Stomach (tissue), 9 donors: ENCODE data around the gene GRIA1. TPM values are rescaled to one million over a fixed set of nuclear protein-coding genes. Genes with fewer than 3 reads are reported as not detected.

ENCODE experiments used
- DNase-seq, 2 donors: peaks; one replicate each; pipeline versions ENCODE4 v3.0.0 to v3.0.0-alpha.2; 2013 to 2019
- H3K27ac ChIP-seq, 5 donors: fragments of 200-600 bp in 4 of 5; sonication (generic) in 4 of 5; one replicate each; pipeline ENCODE4 v1.5.1; 2013 to 2019; ENCODE audit warnings: mild to moderate bottlenecking in 1 of 5, moderate library complexity in 1 of 5
- H3K27me3 ChIP-seq, 3 donors: fragments of 200-600 bp; sonication (generic); one replicate each; pipeline ENCODE4 v1.5.1; 2017 to 2019; ENCODE audit warnings: mixed run types in 1 of 3
- H3K36me3 ChIP-seq, 4 donors: fragments of 200-600 bp; sonication (generic); 1 replicate in 3 of 4; 2 replicates in 1 of 4; pipeline ENCODE4 v1.5.1; 2016 to 2019
- H3K4me1 ChIP-seq, 4 donors: fragments of 200-600 bp; sonication (generic); one replicate each; pipeline ENCODE4 v1.5.1; 2016 to 2019
- H3K4me3 ChIP-seq, 4 donors: fragments of 200-600 bp; sonication (generic) in 3 of 4; one replicate each; pipeline ENCODE4 v1.5.1; 2016 to 2019; ENCODE audit warnings: mild to moderate bottlenecking in 1 of 4
- H3K9me3 ChIP-seq, 4 donors: fragments of 200-600 bp; sonication (generic); one replicate each; pipeline ENCODE4 v1.5.1; 2016 to 2019
- CTCF ChIP-seq, 7 experiments: fragments of 450-650 bp in 4 of 7; fragments of 200-600 bp in 3 of 7; sonication (generic) in 3 of 7; IDR thresholded peaks; one replicate each; pipeline ENCODE4 v1.5.1; 2016 to 2019; ENCODE audit warnings: antibody characterized with exemption in 7 of 7, control low read depth in 2 of 7, mild to moderate bottlenecking in 1 of 7
- EP300 ChIP-seq: sonication (generic); formaldehyde crosslinking; IDR thresholded peaks from one replicate; pipeline ENCODE4 v1.6.1; 2017; ENCODE audit warnings: antibody characterized with exemption
- POLR2A ChIP-seq, 4 donors: fragments of 450-650 bp; IDR thresholded peaks; one replicate each; pipeline ENCODE4 v1.6.1; 2016; ENCODE audit warnings: antibody characterized with exemption in 4 of 4, control low read depth in 2 of 4, mild to moderate bottlenecking in 1 of 4, moderate library complexity in 1 of 4
- POLR2AphosphoS5 ChIP-seq, 3 donors: sonication (generic); formaldehyde crosslinking; IDR thresholded peaks; one replicate each; pipeline ENCODE4 v1.6.1; 2016; ENCODE audit warnings: antibody characterized with exemption in 3 of 3
- WGBS, 5 donors: extraction: QIAGEN DNeasy Blood & Tissue Kit in 3 of 5; methylation state at CpG; one replicate each; pipeline versions ENCODE4 v1.1.5 to v1.1.7; 2013 to 2018; 5-methylcytosine and 5-hydroxymethylcytosine counted together
- intact Hi-C: fragments of 100-400 bp; cut with DNase I; formaldehyde crosslinking; loops from one replicate; pipeline ENCODE4 v1.15.1; 2023; ENCODE audit warnings: low total_unique reads
- polyA plus RNA-seq, 3 donors: library from polyadenylated mRNA; stranded (reverse); fragments of 200-250 nt; gene quantifications; one replicate each; pipeline ENCODE4 v1.2.3, GENCODE V29; 2013
- total RNA-seq, 5 donors: library from RNA; depleted of rRNA; stranded (reverse); fragments of >200 nt; gene quantifications; one replicate each; pipeline versions ENCODE4 v1.1.0 to v1.2.3, GENCODE V29; 2014 to 2016
- donor health status: healthy with polysubstance abuse.
- donor health status: Bipolar disorder and iron deficiency.
- donor health status: healthy.

Gene GRIA1
- total and polyA plus RNA-seq, 8 donors: 0.03 to 2.6 (median 0.29) TPM; not detected in 3

DNA sequence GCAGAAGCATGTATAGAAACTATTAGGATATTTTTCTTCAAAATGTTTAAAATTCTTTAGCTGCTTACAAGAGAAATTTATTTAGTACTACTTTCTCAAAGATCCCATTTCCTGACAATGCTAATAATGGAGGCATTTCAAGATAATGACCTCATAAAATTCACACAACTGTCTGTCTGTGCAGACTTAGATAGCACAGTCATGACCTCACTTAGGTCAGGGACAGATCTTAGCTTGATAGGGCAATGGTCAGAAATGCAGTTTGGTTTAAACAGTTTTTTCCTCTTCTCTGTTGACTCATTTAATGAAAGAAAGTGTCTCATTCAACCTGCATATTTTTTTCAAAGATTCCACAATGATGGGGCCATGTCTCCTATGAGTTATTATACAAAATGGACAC lies 128.4 kb downstream of the GRIA1 start:
- intact Hi-C loops: no loop called here
- Histone ChIP-seq H3K36me3 (no peaks in the 10 kb centered on the region), H3K4me3 (no peak overlapping the region), H3K27me3 (no peaks in the 10 kb centered on the region), H3K27ac (no peak overlapping the region), H3K4me1 (no peaks in the 10 kb centered on the region), H3K9me3 (no peaks in the 10 kb centered on the region)
- no peak for DNase-seq
- TF ChIP-seq EP300 (no peak), CTCF (IDR thresholded peaks at IDR 0.05) (no peak), POLR2A (IDR thresholded peaks at IDR 0.05) (no peak), POLR2AphosphoS5 (IDR thresholded peaks at IDR 0.05) (no peak)

GRCh38 chr5:153619771-153620170 lies 129.3 kb downstream of the GRIA1 start:
- H3K36me3 ChIP-seq: no peaks in the 10 kb centered on the region
- TF ChIP-seq POLR2AphosphoS5 (IDR thresholded peaks at IDR 0.05): no peak
- TF ChIP-seq EP300: no peak
- TF ChIP-seq CTCF (IDR thresholded peaks at IDR 0.05): no peak
- no peak for TF ChIP-seq POLR2A (IDR thresholded peaks at IDR 0.05)

DNA sequence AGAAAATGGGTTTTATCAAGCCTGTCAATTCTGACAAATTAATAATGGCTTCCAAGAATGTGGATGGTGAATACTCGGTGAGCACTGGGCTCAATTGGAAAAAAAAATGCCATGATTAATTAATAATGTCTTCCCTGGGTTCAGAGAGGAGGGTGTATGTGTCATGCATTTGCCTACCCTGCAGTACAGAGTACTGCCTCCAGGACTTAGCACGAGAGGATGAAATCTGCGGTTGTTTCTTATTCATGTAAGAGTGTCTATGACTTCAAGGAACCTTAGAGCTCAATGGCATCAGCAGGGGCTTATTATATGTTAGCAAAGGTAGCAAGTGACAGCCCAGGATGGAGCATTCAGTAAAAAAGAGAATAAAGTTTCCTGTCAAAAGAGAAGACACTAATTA lies 132.7 kb downstream of the GRIA1 start:
- 58 to 86% (median 81%) methylated on average over 3 of the region's 3 CpGs for WGBS, 5 donors
- Histone ChIP-seq H3K36me3 (no peaks in the 10 kb centered on the region), H3K4me1 (no peaks in the 10 kb centered on the region), H3K27me3 (no peaks in the 10 kb centered on the region), H3K4me3 (no peak overlapping the region), H3K9me3 (no peaks in the 10 kb centered on the region), H3K27ac (no peak overlapping the region)
- TF ChIP-seq EP300 (no peak), POLR2AphosphoS5 (IDR thresholded peaks at IDR 0.05) (no peak), POLR2A (IDR thresholded peaks at IDR 0.05) (no peak), CTCF (IDR thresholded peaks at IDR 0.05) (no peak)
- DNase-seq: no peak
- intact Hi-C loops: no loop called here

More at GRCh38 chr5:153619771-153620170, 129.3 kb downstream of the GRIA1 start:
- Histone ChIP-seq H3K4me3 (no peak overlapping the region), H3K27me3 (no peaks in the 10 kb centered on the region), H3K9me3 (no peaks in the 10 kb centered on the region), H3K4me1 (no peaks in the 10 kb centered on the region), H3K27ac (no peak overlapping the region)
- 48 to 59% (median 53%) methylated on average over 1 of the region's 1 CpG for WGBS, 5 donors
- intact Hi-C loops: no loop called here
- DNase-seq: peak in 1 of 2 donors; percentile 8

- no peaks in the 10 kb centered on the region for H3K27me3 ChIP-seq
- DNase-seq: no peak
- no peaks in the 10 kb centered on the region for H3K9me3 ChIP-seq
- H3K4me3 ChIP-seq: no peak overlapping the region
- H3K27ac ChIP-seq: no peak overlapping the region
- H3K4me1 ChIP-seq: no peaks in the 10 kb centered on the region
- no peaks in the 10 kb centered on the region for H3K36me3 ChIP-seq
- intact Hi-C loops: no loop called here
- TF ChIP-seq EP300: no peak
- TF ChIP-seq POLR2AphosphoS5 (IDR thresholded peaks at IDR 0.05): no peak
- no peak for TF ChIP-seq POLR2A (IDR thresholded peaks at IDR 0.05)
- TF ChIP-seq CTCF (IDR thresholded peaks at IDR 0.05): no peak
- WGBS, 5 donors: 75 to 89% (median 82%) methylated on average over 5 of the region's 5 CpGs
Measured at GRCh38 chr5:153623751-153624450, 133.4 kb downstream of the GRIA1 start.
